Calu3 (cell line): Measurements from ENCODE around the gene LOXL4. TPM values are rescaled to one million over a fixed set of nuclear protein-coding genes. Genes with fewer than 3 reads are reported as not detected.

Experiments used
- BruUV-seq: library from RNA; stranded (reverse); fragments of 400-500 nt; replicated peaks from 2 replicates; lab custom pipeline; 2021; lab: Mats Ljungman, UMichigan
- CTCF ChIA-PET: fragments of 300-600 bp; sonication (Branson Sonifier 250); formaldehyde crosslinking; loops from one replicate; lab custom pipeline; 2022; ENCODE audit warnings: antibody characterized with exemption; lab: Charles Lee
- DNase-seq: peaks from one replicate; pipeline ENCODE4 v3.0.0; 2022
- H3K27ac Mint-ChIP-seq: one replicate; pipeline ENCODE4 v1.8.0; 2022; ENCODE audit warnings: mixed read lengths; ENCODE audit not compliant: unreplicated experiment
- H3K27me3 Mint-ChIP-seq: one replicate; pipeline ENCODE4 v1.8.0; 2022; ENCODE audit warnings: mixed read lengths; ENCODE audit not compliant: unreplicated experiment
- H3K36me3 Mint-ChIP-seq: one replicate; pipeline ENCODE4 v1.8.0; 2022; ENCODE audit warnings: mild to moderate bottlenecking, moderate library complexity, mixed read lengths; ENCODE audit not compliant: insufficient read depth, unreplicated experiment
- H3K4me1 Mint-ChIP-seq: one replicate; pipeline ENCODE4 v1.8.0; 2022; ENCODE audit warnings: mild to moderate bottlenecking, low read depth, mixed read lengths; ENCODE audit not compliant: unreplicated experiment
- H3K4me3 Mint-ChIP-seq: one replicate; pipeline ENCODE4 v1.8.0; 2022; ENCODE audit warnings: mild to moderate bottlenecking, low read depth, moderate library complexity, mixed read lengths; ENCODE audit not compliant: unreplicated experiment
- H3K9me3 Mint-ChIP-seq: one replicate; pipeline ENCODE4 v1.8.0; 2022; ENCODE audit warnings: low read depth, mixed read lengths; ENCODE audit not compliant: unreplicated experiment
- CTCF ChIP-seq: fragments of 200-600 bp; IDR thresholded peaks from one replicate; pipeline ENCODE4 v1.8.0; 2022; ENCODE audit warnings: antibody characterized with exemption; ENCODE audit not compliant: unreplicated experiment
- intact Hi-C: fragments of 100-400 bp; cut with micrococcal nuclease; formaldehyde crosslinking; loops from one replicate; pipeline ENCODE4 v1.10.0; 2022; ENCODE audit not compliant: unreplicated experiment
- total RNA-seq: library from RNA; stranded (reverse); gene quantifications from 2 replicates; pipeline ENCODE4 v1.2.3, GENCODE V29; 2022

The LOXL4 gene
- total RNA-seq, 1 experiment from 2014 or later, result 2.2 TPM

- peaks cover 11% of the 10 kb centered on the region for H3K4me1 Mint-ChIP-seq
- no peak for DNase-seq
- H3K4me3 Mint-ChIP-seq, result no peak overlapping the region
- BruUV-seq, result no TSS peak
- no peaks in the 10 kb centered on the region for H3K27me3 Mint-ChIP-seq
- peaks cover 3% of the 10 kb centered on the region for H3K9me3 Mint-ChIP-seq
- no peak overlapping the region for H3K27ac Mint-ChIP-seq
- intact Hi-C loops, result no loop called here
- no peak for TF ChIP-seq CTCF
- H3K36me3 Mint-ChIP-seq, result no peaks in the 10 kb centered on the region
- CTCF ChIA-PET, result interaction anchor here (0.6 kb wide), 1 partner anchor 182 kb away, joined by 4 read pairs; no protein-coding TSS in a partner anchor
Observed at GRCh38 chr10:98213740-98214139, 54.3 kb downstream of the LOXL4 start.

GRCh38 chr10:98212196-98212595 is 55.8 kb downstream of the LOXL4 start:
- no peak for DNase-seq
- CTCF ChIA-PET, result interaction anchor here (0.8 kb wide), 1 partner anchor 42 kb away, joined by 3 read pairs; no protein-coding TSS in a partner anchor
- H3K4me1 Mint-ChIP-seq, result peaks cover 11% of the 10 kb centered on the region
- BruUV-seq, result no TSS peak
- no peaks in the 10 kb centered on the region for H3K36me3 Mint-ChIP-seq
- no peak for TF ChIP-seq CTCF
- no peak overlapping the region for H3K27ac Mint-ChIP-seq
- H3K27me3 Mint-ChIP-seq, result no peaks in the 10 kb centered on the region
- H3K9me3 Mint-ChIP-seq, result no peaks in the 10 kb centered on the region
- intact Hi-C loops, result no loop called here
- no peak overlapping the region for H3K4me3 Mint-ChIP-seq

- BruUV-seq, result no TSS peak
- Mint-ChIP-seq H3K36me3 (no peaks in the 10 kb centered on the region), H3K27ac (no peak overlapping the region), H3K27me3 (no peaks in the 10 kb centered on the region), H3K4me1 (peaks cover 11% of the 10 kb centered on the region), H3K4me3 (no peak overlapping the region), H3K9me3 (no peaks in the 10 kb centered on the region)
- TF ChIP-seq CTCF, result no peak
- no peak for DNase-seq
- intact Hi-C loops, result no loop called here
- CTCF ChIA-PET, result no interaction called here
Observed at GRCh38 chr10:98209441-98209840, 58.6 kb downstream of the LOXL4 start.

GRCh38 chr10:98208925-98209324 is 59.1 kb downstream of the LOXL4 start:
- Mint-ChIP-seq H3K4me3 (no peak overlapping the region), H3K27me3 (no peaks in the 10 kb centered on the region), H3K9me3 (no peaks in the 10 kb centered on the region), H3K4me1 (peaks cover 11% of the 10 kb centered on the region), H3K27ac (no peak overlapping the region), H3K36me3 (no peaks in the 10 kb centered on the region)
- DNase-seq, result no peak
- CTCF ChIA-PET, result interaction anchor here (0.7 kb wide), 1 partner anchor 497 kb away, joined by 3 read pairs; no protein-coding TSS in a partner anchor
- BruUV-seq, result no TSS peak
- TF ChIP-seq CTCF, result no peak
- intact Hi-C loops, result no loop called here
